IPS DF 6.9 (cell line): ENCODE results near the gene ARHGAP21.

Experiments
- DNase-seq: peaks from one replicate; pipeline ENCODE4 v3.0.0-alpha.2; 2013; ENCODE audit warnings: low read depth, low spot score
- H3K27ac ChIP-seq: one replicate; pipeline ENCODE4 v1.5.1; 2013; ENCODE audit warnings: low read length, control low read depth
- H3K27me3 ChIP-seq: 2 replicates; pipeline ENCODE4 v1.6.1; 2013; ENCODE audit warnings: mild to moderate bottlenecking, low read length; ENCODE audit not compliant: control insufficient read depth, insufficient read depth
- H3K36me3 ChIP-seq: 2 replicates; pipeline ENCODE4 v1.6.1; 2013; ENCODE audit warnings: low read length; ENCODE audit not compliant: control insufficient read depth, insufficient read depth
- H3K4me1 ChIP-seq: 2 replicates; pipeline ENCODE4 v1.6.1; 2013; ENCODE audit warnings: low read length; ENCODE audit not compliant: control insufficient read depth, insufficient read depth
- H3K4me3 ChIP-seq: 2 replicates; pipeline ENCODE4 v1.5.1; 2013; ENCODE audit warnings: mild to moderate bottlenecking, low read length
- H3K9me3 ChIP-seq: 2 replicates; pipeline ENCODE4 v1.6.1; 2013; ENCODE audit warnings: low read length, inconsistent platforms; ENCODE audit not compliant: control insufficient read depth, insufficient read depth
- WGBS: extraction: QIAGEN DNeasy Blood & Tissue Kit; methylation state at CpG from one replicate; pipeline ENCODE4 v1.1.7; 2013; ENCODE audit warnings: mixed read lengths, missing lambda C conversion rate; ENCODE audit not compliant: insufficient read length, insufficient coverage; 5-methylcytosine and 5-hydroxymethylcytosine counted together

The ARHGAP21 gene

GRCh38 chr10:24722676-24723385 is 856 bp downstream of the ARHGAP21 start:
- Histone ChIP-seq H3K4me3 (peak overlapping the region; percentile 51), H3K27ac (no peak overlapping the region), H3K27me3 (peaks cover 8% of the 10 kb centered on the region; the same call in 1 of the 2 replicates), H3K9me3 (no peaks in the 10 kb centered on the region), H3K4me1 (peaks cover 2% of the 10 kb centered on the region; the same call in 1 of the 2 replicates), H3K36me3 (no peaks in the 10 kb centered on the region)
- WGBS: no CpG with 5 or more reads among the region's 84 CpGs
- no peak for DNase-seq

GRCh38 chr10:24722131-24722675 is 1.5 kb downstream of the ARHGAP21 start:
- H3K27ac ChIP-seq: no peak overlapping the region
- peaks cover 8% of the 10 kb centered on the region; the same call in 1 of the 2 replicates for H3K27me3 ChIP-seq
- WGBS: no CpG with 5 or more reads among the region's 19 CpGs
- H3K4me1 ChIP-seq: peaks cover 2% of the 10 kb centered on the region; the same call in 1 of the 2 replicates
- no peaks in the 10 kb centered on the region for H3K36me3 ChIP-seq
- peak overlapping the region; percentile 51 for H3K4me3 ChIP-seq
- DNase-seq: no peak
- no peaks in the 10 kb centered on the region for H3K9me3 ChIP-seq

GRCh38 chr10:24721229-24722106 is 2.2 kb downstream of the ARHGAP21 start:
- H3K9me3 ChIP-seq: no peaks in the 10 kb centered on the region
- H3K36me3 ChIP-seq: no peaks in the 10 kb centered on the region
- DNase-seq: no peak
- peak overlapping the region; percentile 32; the same call in 1 of the 2 replicates for H3K4me3 ChIP-seq
- H3K4me1 ChIP-seq: peaks cover 6% of the 10 kb centered on the region
- no peak overlapping the region for H3K27ac ChIP-seq
- H3K27me3 ChIP-seq: peaks cover 8% of the 10 kb centered on the region; the same call in 1 of the 2 replicates
- WGBS: no CpG with 5 or more reads among the region's 35 CpGs

GRCh38 chr10:24720096-24720495 is 3.6 kb downstream of the ARHGAP21 start:
- Histone ChIP-seq H3K4me3 (no peak overlapping the region), H3K4me1 (peaks cover 9% of the 10 kb centered on the region), H3K9me3 (no peaks in the 10 kb centered on the region), H3K27me3 (peaks cover 8% of the 10 kb centered on the region; the same call in 1 of the 2 replicates), H3K27ac (no peak overlapping the region), H3K36me3 (no peaks in the 10 kb centered on the region)
- no peak for DNase-seq
- no CpG with 5 or more reads among the region's 2 CpGs for WGBS

GRCh38 chr10:24718031-24718855 is 5.4 kb downstream of the ARHGAP21 start:
- Histone ChIP-seq H3K27ac (no peak overlapping the region), H3K27me3 (peaks cover 8% of the 10 kb centered on the region; the same call in 1 of the 2 replicates), H3K36me3 (no peaks in the 10 kb centered on the region), H3K4me1 (peaks cover 9% of the 10 kb centered on the region), H3K4me3 (no peak overlapping the region), H3K9me3 (no peaks in the 10 kb centered on the region)
- WGBS: no CpG with 5 or more reads among the region's 10 CpGs
- DNase-seq: no peak

GRCh38 chr10:24716295-24716694 is 7.4 kb downstream of the ARHGAP21 start:
- H3K27ac ChIP-seq: no peak overlapping the region
- no peak for DNase-seq
- H3K36me3 ChIP-seq: no peaks in the 10 kb centered on the region
- no peaks in the 10 kb centered on the region for H3K9me3 ChIP-seq
- H3K4me3 ChIP-seq: no peak overlapping the region
- no CpG with 5 or more reads among the region's 5 CpGs for WGBS
- H3K27me3 ChIP-seq: peaks cover 2% of the 10 kb centered on the region; the same call in 1 of the 2 replicates
- peaks cover 9% of the 10 kb centered on the region for H3K4me1 ChIP-seq

- no peak for DNase-seq
- Histone ChIP-seq H3K27ac (no peak overlapping the region), H3K4me1 (peaks cover 9% of the 10 kb centered on the region), H3K36me3 (no peaks in the 10 kb centered on the region), H3K27me3 (no peaks in the 10 kb centered on the region), H3K9me3 (no peaks in the 10 kb centered on the region), H3K4me3 (no peak overlapping the region)
- WGBS: no CpG with 5 or more reads among the region's 5 CpGs
Observed at GRCh38 chr10:24715246-24715769, 8.4 kb downstream of the ARHGAP21 start.

- Histone ChIP-seq H3K36me3 (no peaks in the 10 kb centered on the region), H3K27me3 (no peaks in the 10 kb centered on the region), H3K4me1 (peaks cover 9% of the 10 kb centered on the region), H3K4me3 (no peak overlapping the region), H3K27ac (no peak overlapping the region), H3K9me3 (no peaks in the 10 kb centered on the region)
- no peak for DNase-seq
- no CpG with 5 or more reads among the region's 1 CpG for WGBS
Observed at GRCh38 chr10:24713086-24713485, 10.6 kb downstream of the ARHGAP21 start.

GRCh38 chr10:24711465-24711864 is 12.2 kb downstream of the ARHGAP21 start:
- WGBS: no CpG with 5 or more reads among the region's 2 CpGs
- DNase-seq: no peak
- H3K4me3 ChIP-seq: no peak overlapping the region
- H3K27ac ChIP-seq: no peak overlapping the region
- no peaks in the 10 kb centered on the region for H3K27me3 ChIP-seq
- no peaks in the 10 kb centered on the region for H3K9me3 ChIP-seq
- H3K4me1 ChIP-seq: peaks cover 4% of the 10 kb centered on the region
- H3K36me3 ChIP-seq: no peaks in the 10 kb centered on the region
